ENCODE data around the gene URM1. TPM values are rescaled to one million over a fixed set of nuclear protein-coding genes. Genes with fewer than 3 reads are reported as not detected.

The URM1 gene
- total RNA-seq, 1 experiment from 2014 or later = 45.4 TPM

GRCh38 chr9:128355451-128355850, 15.7 kb upstream of the URM1 start:
- no peaks in the 10 kb centered on the region for H3K9me3 ChIP-seq (ENCODE audit: control insufficient read depth, insufficient read depth, low read depth, low read length)
- ChIA-PET CTCF (no interaction called here), POLR2A (no interaction called here)
- intact Hi-C loops (cut with micrococcal nuclease; ENCODE audit: unreplicated experiment) = no loop called here
- H3K4me1 ChIP-seq (ENCODE audit: control insufficient read depth, insufficient read depth, low read length) = no peaks in the 10 kb centered on the region; the same call in 1 of the 2 replicates
- no peak overlapping the region for H3K4me3 ChIP-seq (ENCODE audit: low read depth in 2 of 2, low read length in 2 of 2)
- H3K36me3 ChIP-seq (ENCODE audit: control insufficient read depth, insufficient read depth, low read length) = no peaks in the 10 kb centered on the region
- BruUV-seq (replicated peaks) = no TSS peak
- in situ Hi-C loops (cut with HindIII; ENCODE audit: low pct_unique_long_range_greater_than_20kb, low sequenced_read_pairs) = no loop called here
- TF ChIP-seq POLR2AphosphoS5 (IDR thresholded peaks at IDR 0.05; ENCODE audit: low read depth, low read length) = no peak
- TF ChIP-seq SIN3A (IDR thresholded peaks at IDR 0.05; ENCODE audit: borderline replicate concordance, insufficient read depth, low read depth, low read length) = no peak
- TF ChIP-seq, protein P1, sequence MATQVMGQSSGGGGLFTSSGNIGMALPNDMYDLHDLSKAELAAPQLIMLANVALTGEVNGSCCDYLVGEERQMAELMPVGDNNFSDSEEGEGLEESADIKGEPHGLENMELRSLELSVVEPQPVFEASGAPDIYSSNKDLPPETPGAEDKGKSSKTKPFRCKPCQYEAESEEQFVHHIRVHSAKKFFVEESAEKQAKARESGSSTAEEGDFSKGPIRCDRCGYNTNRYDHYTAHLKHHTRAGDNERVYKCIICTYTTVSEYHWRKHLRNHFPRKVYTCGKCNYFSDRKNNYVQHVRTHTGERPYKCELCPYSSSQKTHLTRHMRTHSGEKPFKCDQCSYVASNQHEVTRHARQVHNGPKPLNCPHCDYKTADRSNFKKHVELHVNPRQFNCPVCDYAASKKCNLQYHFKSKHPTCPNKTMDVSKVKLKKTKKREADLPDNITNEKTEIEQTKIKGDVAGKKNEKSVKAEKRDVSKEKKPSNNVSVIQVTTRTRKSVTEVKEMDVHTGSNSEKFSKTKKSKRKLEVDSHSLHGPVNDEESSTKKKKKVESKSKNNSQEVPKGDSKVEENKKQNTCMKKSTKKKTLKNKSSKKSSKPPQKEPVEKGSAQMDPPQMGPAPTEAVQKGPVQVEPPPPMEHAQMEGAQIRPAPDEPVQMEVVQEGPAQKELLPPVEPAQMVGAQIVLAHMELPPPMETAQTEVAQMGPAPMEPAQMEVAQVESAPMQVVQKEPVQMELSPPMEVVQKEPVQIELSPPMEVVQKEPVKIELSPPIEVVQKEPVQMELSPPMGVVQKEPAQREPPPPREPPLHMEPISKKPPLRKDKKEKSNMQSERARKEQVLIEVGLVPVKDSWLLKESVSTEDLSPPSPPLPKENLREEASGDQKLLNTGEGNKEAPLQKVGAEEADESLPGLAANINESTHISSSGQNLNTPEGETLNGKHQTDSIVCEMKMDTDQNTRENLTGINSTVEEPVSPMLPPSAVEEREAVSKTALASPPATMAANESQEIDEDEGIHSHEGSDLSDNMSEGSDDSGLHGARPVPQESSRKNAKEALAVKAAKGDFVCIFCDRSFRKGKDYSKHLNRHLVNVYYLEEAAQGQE (IDR thresholded peaks at IDR 0.05; ENCODE audit: insufficient read depth in 1 of 2, low read depth in 2 of 2, low read length in 1 of 2) = no peak
- TF ChIP-seq, protein P2, sequence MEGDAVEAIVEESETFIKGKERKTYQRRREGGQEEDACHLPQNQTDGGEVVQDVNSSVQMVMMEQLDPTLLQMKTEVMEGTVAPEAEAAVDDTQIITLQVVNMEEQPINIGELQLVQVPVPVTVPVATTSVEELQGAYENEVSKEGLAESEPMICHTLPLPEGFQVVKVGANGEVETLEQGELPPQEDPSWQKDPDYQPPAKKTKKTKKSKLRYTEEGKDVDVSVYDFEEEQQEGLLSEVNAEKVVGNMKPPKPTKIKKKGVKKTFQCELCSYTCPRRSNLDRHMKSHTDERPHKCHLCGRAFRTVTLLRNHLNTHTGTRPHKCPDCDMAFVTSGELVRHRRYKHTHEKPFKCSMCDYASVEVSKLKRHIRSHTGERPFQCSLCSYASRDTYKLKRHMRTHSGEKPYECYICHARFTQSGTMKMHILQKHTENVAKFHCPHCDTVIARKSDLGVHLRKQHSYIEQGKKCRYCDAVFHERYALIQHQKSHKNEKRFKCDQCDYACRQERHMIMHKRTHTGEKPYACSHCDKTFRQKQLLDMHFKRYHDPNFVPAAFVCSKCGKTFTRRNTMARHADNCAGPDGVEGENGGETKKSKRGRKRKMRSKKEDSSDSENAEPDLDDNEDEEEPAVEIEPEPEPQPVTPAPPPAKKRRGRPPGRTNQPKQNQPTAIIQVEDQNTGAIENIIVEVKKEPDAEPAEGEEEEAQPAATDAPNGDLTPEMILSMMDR (IDR thresholded peaks at IDR 0.05) = no peak
- TF ChIP-seq TCF7L2 (IDR thresholded peaks at IDR 0.05; ENCODE audit: low read depth, low read length) = no peak
- ATAC-seq (no peak), DNase-seq (ENCODE audit: low read depth, low spot score) (no peak)
- H3K27ac ChIP-seq (ENCODE audit: low read length) = no peak overlapping the region
- no peaks in the 10 kb centered on the region for H3K27me3 ChIP-seq (ENCODE audit: control insufficient read depth, insufficient read depth, low read length)

DNA sequence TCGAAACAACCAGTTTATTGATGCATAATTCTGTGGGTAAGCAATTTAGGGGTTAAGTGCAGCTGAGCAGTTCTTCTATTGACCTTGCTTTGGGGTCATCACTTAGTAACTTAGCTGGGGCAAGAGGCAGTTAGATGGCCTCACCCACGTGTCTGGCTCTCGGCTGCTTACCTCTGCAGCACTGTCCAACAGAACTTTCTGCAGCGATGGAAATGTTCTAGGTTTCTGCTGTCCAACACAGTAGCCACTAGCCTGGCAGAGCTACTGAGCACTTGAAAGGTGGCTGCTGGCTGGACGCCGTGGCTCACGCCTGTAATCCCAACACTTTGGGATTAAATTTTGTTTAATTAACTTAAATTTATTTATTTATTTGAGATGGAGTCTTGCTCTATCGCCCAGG, 13.1 kb upstream of the URM1 start:
- no peak for TF ChIP-seq POLR2AphosphoS5 (IDR thresholded peaks at IDR 0.05; ENCODE audit: low read depth, low read length)
- no peak for TF ChIP-seq TCF7L2 (IDR thresholded peaks at IDR 0.05; ENCODE audit: low read depth, low read length)
- TF ChIP-seq, protein P2 (IDR thresholded peaks at IDR 0.05) = no peak
- TF ChIP-seq, protein P1 (IDR thresholded peaks at IDR 0.05; ENCODE audit: insufficient read depth in 1 of 2, low read depth in 2 of 2, low read length in 1 of 2) = no peak
- no peak for TF ChIP-seq SIN3A (IDR thresholded peaks at IDR 0.05; ENCODE audit: borderline replicate concordance, insufficient read depth, low read depth, low read length)
- CTCF ChIA-PET = no interaction called here
- DNase-seq (ENCODE audit: low read depth, low spot score) (no peak), ATAC-seq (no peak)
- intact Hi-C loops (cut with micrococcal nuclease; ENCODE audit: unreplicated experiment) = no loop called here
- no peak overlapping the region for H3K4me3 ChIP-seq (ENCODE audit: low read depth in 2 of 2, low read length in 2 of 2)
- H3K27me3 ChIP-seq (ENCODE audit: control insufficient read depth, insufficient read depth, low read length) = no peaks in the 10 kb centered on the region
- in situ Hi-C loops (cut with HindIII; ENCODE audit: low pct_unique_long_range_greater_than_20kb, low sequenced_read_pairs) = no loop called here
- no peak overlapping the region for H3K27ac ChIP-seq (ENCODE audit: low read length)
- H3K36me3 ChIP-seq (ENCODE audit: control insufficient read depth, insufficient read depth, low read length) = no peaks in the 10 kb centered on the region
- BruUV-seq (replicated peaks) = no TSS peak
- H3K4me1 ChIP-seq (ENCODE audit: control insufficient read depth, insufficient read depth, low read length) = peaks cover 3% of the 10 kb centered on the region; the same call in 1 of the 2 replicates
- POLR2A ChIA-PET = no interaction called here
- no peaks in the 10 kb centered on the region for H3K9me3 ChIP-seq (ENCODE audit: control insufficient read depth, insufficient read depth, low read depth, low read length)

All from Panc1 (cell line).